HEK293 (cell line): ENCODE results near the gene HLA-G.
"Not testable (repeated sequence)": the region's sequence is repeated elsewhere in the genome, so short reads cannot be mapped to it uniquely, and the experiment has no call there.

Source experiments
- HOXA7 ChIP-seq: sonication (generic); formaldehyde crosslinking; IDR thresholded peaks from 2 replicates; pipeline ENCODE4 v1.8.1; 2022; ENCODE audit warnings: missing genetic modification reagents, borderline replicate concordance
- REPIN1 ChIP-seq: fragments of 450-650 bp; formaldehyde crosslinking; IDR thresholded peaks from 2 replicates; pipeline ENCODE4 v1.5.1; 2017; ENCODE audit warnings: missing biosample characterization, missing genetic modification characterization, low read depth
- SP2 ChIP-seq: fragments of 450-650 bp; formaldehyde crosslinking; IDR thresholded peaks from 2 replicates; pipeline ENCODE4 v1.5.1; 2016; ENCODE audit warnings: missing biosample characterization, missing genetic modification characterization
- ZBTB8A ChIP-seq: fragments of 450-650 bp; formaldehyde crosslinking; IDR thresholded peaks from 2 replicates; pipeline ENCODE4 v1.5.1; 2016; ENCODE audit warnings: missing biosample characterization, missing genetic modification characterization
- ZNF211 ChIP-seq: fragments of 450-650 bp; formaldehyde crosslinking; IDR thresholded peaks from 2 replicates; pipeline ENCODE4 v1.5.1; 2016; ENCODE audit warnings: low read depth, missing biosample characterization, missing genetic modification characterization
- ZNF302 ChIP-seq: fragments of 450-650 bp; formaldehyde crosslinking; IDR thresholded peaks from 2 replicates; pipeline ENCODE4 v1.5.1; 2016; ENCODE audit warnings: missing biosample characterization, missing genetic modification characterization, low read depth
- ZNF366 ChIP-seq: fragments of 450-650 bp; formaldehyde crosslinking; conservative IDR thresholded peaks from 2 replicates; pipeline ENCODE4 v1.5.1; 2016; ENCODE audit warnings: missing biosample characterization, missing genetic modification characterization
- ZNF423 ChIP-seq: fragments of 450-650 bp; formaldehyde crosslinking; IDR thresholded peaks from 2 replicates; pipeline ENCODE4 v1.5.1; 2016; ENCODE audit warnings: missing biosample characterization, missing genetic modification characterization
- ZNF514 ChIP-seq: fragments of 450-650 bp; formaldehyde crosslinking; IDR thresholded peaks from 2 replicates; pipeline ENCODE4 v1.5.1; 2016; ENCODE audit warnings: missing biosample characterization, missing genetic modification characterization
- ZNF707 ChIP-seq: fragments of 450-650 bp; formaldehyde crosslinking; IDR thresholded peaks from 2 replicates; pipeline ENCODE4 v1.5.1; 2016; ENCODE audit warnings: missing biosample characterization, missing genetic modification characterization
- ZNF776 ChIP-seq: fragments of 450-650 bp; formaldehyde crosslinking; IDR thresholded peaks from 2 replicates; pipeline ENCODE4 v1.5.0; 2017; ENCODE audit warnings: missing biosample characterization, missing genetic modification characterization, borderline replicate concordance
- ZNF830 ChIP-seq: fragments of 450-650 bp; IDR thresholded peaks from 2 replicates; pipeline ENCODE4 v1.5.0; 2018; ENCODE audit warnings: missing biosample characterization, missing genetic modification characterization, low read depth, mild to moderate bottlenecking, moderate library complexity
- TF ChIP-seq, protein P1 (sequence below): fragments of 450-650 bp; formaldehyde crosslinking; IDR thresholded peaks from 2 replicates; pipeline ENCODE4 v1.5.1; 2016; ENCODE audit warnings: missing biosample characterization, missing genetic modification characterization
- TF ChIP-seq, protein P2 (sequence below): fragments of 450-650 bp; formaldehyde crosslinking; optimal IDR thresholded peaks from 2 replicates; pipeline ENCODE3; 2016; ENCODE audit warnings: missing biosample characterization, mild to moderate bottlenecking, missing genetic modification characterization

DNA sequence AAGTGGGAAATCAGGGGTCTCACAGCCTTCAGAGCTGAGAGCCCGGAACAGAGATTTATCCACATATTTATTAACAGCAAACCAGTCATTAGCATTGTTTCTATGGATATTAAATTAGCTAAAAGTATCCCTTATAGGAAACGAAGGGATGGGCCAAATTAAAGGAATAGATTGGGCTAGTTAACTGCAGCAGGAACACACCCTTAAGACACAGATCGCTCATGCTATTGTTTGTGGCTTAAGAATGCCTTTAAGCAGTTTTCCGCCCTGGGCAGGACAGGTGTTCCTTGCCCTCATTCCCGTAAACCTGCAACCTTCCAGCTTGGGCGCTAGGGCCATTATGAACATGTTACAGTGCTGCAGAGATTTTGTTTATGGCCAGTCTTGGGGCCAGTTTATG lies 48.1 kb downstream of the HLA-G start:
- TF ChIP-seq, protein P1, sequence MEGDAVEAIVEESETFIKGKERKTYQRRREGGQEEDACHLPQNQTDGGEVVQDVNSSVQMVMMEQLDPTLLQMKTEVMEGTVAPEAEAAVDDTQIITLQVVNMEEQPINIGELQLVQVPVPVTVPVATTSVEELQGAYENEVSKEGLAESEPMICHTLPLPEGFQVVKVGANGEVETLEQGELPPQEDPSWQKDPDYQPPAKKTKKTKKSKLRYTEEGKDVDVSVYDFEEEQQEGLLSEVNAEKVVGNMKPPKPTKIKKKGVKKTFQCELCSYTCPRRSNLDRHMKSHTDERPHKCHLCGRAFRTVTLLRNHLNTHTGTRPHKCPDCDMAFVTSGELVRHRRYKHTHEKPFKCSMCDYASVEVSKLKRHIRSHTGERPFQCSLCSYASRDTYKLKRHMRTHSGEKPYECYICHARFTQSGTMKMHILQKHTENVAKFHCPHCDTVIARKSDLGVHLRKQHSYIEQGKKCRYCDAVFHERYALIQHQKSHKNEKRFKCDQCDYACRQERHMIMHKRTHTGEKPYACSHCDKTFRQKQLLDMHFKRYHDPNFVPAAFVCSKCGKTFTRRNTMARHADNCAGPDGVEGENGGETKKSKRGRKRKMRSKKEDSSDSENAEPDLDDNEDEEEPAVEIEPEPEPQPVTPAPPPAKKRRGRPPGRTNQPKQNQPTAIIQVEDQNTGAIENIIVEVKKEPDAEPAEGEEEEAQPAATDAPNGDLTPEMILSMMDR (tag by site-specific recombination) = not testable (repeated sequence)
- TF ChIP-seq ZNF514 (tag by site-specific recombination); HOXA7 (CRISPR knock-in tag); ZNF211 (tag by site-specific recombination); ZBTB8A (tag by site-specific recombination); ZNF776 (tag by site-specific recombination); ZNF707; ZNF830; ZNF366 (tag by site-specific recombination); ZNF423; SP2 (tag by site-specific recombination); ZNF302 (tag by site-specific recombination); REPIN1 (tag by site-specific recombination): not testable (repeated sequence)
- TF ChIP-seq, protein P2, sequence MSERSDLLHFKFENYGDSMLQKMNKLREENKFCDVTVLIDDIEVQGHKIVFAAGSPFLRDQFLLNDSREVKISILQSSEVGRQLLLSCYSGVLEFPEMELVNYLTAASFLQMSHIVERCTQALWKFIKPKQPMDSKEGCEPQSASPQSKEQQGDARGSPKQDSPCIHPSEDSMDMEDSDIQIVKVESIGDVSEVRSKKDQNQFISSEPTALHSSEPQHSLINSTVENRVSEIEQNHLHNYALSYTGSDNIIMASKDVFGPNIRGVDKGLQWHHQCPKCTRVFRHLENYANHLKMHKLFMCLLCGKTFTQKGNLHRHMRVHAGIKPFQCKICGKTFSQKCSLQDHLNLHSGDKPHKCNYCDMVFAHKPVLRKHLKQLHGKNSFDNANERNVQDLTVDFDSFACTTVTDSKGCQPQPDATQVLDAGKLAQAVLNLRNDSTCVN (tag by site-specific recombination) = not testable (repeated sequence)
